ENCODE measurements around the gene SBF1.
"Not testable (repeated sequence)": the region's sequence is repeated elsewhere in the genome, so short reads cannot be mapped to it uniquely, and the experiment has no call there.

Gene SBF1, protein sequence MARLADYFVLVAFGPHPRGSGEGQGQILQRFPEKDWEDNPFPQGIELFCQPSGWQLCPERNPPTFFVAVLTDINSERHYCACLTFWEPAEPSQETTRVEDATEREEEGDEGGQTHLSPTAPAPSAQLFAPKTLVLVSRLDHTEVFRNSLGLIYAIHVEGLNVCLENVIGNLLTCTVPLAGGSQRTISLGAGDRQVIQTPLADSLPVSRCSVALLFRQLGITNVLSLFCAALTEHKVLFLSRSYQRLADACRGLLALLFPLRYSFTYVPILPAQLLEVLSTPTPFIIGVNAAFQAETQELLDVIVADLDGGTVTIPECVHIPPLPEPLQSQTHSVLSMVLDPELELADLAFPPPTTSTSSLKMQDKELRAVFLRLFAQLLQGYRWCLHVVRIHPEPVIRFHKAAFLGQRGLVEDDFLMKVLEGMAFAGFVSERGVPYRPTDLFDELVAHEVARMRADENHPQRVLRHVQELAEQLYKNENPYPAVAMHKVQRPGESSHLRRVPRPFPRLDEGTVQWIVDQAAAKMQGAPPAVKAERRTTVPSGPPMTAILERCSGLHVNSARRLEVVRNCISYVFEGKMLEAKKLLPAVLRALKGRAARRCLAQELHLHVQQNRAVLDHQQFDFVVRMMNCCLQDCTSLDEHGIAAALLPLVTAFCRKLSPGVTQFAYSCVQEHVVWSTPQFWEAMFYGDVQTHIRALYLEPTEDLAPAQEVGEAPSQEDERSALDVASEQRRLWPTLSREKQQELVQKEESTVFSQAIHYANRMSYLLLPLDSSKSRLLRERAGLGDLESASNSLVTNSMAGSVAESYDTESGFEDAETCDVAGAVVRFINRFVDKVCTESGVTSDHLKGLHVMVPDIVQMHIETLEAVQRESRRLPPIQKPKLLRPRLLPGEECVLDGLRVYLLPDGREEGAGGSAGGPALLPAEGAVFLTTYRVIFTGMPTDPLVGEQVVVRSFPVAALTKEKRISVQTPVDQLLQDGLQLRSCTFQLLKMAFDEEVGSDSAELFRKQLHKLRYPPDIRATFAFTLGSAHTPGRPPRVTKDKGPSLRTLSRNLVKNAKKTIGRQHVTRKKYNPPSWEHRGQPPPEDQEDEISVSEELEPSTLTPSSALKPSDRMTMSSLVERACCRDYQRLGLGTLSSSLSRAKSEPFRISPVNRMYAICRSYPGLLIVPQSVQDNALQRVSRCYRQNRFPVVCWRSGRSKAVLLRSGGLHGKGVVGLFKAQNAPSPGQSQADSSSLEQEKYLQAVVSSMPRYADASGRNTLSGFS (N-terminal part only)

DNA sequence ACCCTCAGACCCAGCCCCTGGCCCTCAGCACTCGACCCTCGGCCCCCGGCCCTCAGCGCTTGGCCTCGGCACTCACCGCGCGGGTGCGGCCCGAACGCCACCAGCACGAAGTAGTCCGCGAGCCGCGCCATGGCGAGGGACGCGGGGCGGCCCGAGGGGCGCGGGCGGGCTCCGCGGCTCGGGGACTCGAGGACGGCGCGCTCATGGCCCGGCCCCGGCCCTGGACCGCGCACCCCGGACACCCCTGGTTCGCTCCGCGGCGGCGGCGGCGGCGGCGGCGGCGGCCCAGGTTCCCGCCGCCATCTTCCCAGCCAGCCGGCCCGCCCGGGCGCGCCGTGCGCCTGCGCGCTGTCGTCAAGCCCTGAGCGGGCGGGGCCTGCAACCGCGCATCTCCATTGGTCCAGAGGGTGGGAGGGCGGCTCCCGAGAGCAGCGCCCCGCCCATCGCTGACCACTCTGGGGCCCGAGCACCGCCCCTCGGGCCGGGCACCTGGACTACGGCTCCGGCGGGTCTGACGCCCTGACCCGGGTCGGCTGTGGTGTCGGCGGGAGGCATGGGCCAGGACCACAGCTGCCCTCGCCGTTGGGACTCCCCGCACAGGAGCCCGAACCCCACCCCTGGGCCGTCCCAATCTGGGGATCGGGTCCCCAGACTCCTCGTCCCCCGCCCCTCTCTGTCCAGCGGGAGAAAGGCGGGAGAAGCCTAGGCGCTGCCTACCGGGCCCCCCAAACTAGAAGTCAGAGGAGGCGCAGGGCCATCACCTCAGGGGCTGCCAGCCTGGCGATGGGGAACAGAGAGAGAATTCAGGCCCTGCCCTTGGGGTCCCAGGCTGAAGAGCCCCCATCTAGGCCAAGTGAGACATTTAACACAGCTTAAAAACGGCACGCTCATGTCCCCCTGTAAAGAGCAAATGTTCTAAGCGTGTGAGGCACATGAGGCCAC is at the start of gene SBF1:
TSS of gene SBF1 (minus strand) at position 326 of the 942 bp plus-strand sequence. CDS start at position 131, 195 bp downstream.
- peak; percentile 79 for DNase-seq (ENCODE audit: low read depth)

DNA sequence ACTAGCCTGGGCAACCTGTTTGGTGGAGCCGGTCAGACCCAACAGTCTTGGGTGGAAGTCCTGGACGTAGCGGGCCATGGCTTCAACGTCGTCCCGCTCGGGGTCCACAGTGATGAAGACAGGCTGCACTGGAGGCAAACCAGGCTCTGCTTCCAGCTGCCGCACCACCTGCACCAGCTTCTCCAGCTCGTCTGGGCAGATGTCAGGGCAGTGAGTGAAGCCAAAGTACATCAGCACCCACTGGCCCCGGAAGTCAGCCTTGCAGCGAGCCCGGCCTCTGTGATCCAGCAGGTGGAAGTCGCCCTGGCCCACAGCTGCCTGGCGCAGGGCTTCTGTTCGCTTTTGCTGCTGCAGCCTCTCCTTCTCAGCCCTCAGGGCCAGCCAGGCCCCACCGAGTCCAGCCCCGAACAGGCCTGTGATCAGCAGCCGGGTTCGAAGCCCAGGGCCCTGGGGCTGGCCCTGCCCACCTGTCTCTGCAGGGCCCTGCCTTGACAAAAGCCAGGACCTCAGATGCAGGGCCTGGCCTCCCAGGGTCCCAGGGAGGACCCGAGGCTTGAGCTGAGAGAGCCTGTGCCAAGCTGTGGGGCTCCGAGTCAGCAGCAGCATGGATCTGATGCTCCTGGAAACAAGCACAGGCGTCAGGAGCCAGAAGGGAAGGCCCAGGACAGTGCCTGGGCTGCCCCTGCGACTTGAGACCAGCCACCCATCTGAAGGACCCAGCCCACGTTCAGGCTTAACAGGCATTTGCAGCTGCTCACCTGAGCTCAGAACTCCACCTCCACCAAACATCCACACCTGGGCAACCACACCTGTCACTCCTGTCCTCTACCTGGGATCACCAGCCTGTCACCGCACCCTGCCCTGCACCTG is 49.2 kb upstream of the SBF1 start:
- no peak for DNase-seq (ENCODE audit: low read depth)

DNA sequence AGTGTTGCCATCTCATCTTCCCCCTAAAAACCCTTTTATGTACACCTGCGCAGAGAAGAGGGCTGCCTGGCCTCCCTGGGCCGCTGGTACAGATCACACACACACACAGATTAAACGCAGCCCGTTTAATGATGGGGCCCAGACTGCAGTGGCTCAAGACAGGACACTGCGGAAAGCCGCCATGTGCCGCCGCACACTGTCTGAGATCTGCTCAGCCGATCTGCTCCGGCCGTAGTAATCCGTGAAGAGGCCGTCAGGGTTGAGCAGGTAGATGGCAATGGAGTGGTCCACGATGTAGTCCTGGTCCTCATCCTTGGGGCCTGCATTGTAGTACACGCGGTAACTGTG is 48.6 kb upstream of the SBF1 start:
- DNase-seq (ENCODE audit: low read depth) = no peak

DNA sequence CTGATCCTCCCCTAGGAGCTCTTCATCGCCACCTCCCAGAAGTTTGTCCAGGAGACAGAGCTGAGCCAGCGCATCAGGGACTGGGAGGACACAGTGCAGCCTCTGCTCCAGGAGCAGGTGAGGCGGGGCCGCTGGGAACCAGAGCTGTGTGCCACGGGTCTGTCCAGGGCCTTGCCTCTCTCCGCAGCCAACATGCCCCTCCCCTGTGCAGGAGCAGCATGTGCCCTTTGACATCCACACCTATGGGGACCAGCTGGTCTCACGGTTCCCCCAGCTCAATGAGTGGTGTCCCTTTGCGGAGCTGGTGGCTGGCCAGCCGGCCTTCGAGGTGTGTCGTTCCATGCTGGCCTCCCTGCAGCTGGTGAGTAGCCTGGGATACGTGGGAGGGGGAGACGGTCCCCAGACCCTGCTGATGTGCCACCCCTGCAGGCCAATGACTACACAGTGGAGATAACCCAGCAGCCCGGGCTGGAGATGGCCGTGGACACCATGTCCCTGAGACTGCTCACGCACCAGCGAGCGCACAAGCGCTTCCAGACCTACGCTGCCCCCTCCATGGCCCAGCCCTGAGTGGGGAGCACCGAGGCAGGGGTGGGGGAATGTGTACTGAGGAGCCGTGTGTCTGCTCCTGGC is 48.1 kb upstream of the SBF1 start:
- no peak for DNase-seq (ENCODE audit: low read depth)

DNA sequence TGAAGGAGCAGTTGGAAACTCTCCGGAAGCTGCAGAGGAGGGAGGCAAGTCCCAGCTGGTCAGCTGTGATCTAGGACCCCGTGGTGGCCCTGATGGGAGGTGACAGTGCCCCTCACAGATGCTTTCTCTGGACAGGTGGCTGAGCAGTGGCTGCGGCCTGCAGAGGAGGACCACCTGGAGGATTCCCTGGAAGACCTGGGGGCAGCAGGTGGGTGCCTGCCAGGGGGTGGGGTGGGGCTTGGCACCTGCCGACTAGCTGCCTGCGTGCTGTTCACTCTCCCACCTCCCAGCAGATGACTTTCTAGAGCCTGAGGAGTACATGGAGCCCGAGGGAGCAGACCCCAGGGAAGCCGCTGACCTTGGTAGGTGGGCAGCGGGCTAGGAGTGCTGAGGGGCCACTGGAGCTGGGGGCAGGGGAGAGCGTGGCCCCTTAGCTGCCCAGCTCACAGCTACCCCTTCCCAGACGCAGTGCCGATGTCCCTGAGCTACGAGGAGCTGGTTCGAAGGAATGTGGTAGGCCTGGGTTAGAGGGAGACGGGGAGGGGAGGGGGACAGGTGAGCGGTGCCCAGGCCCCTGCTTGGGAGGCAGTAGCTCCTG is 47.5 kb upstream of the SBF1 start:
- no peak for DNase-seq (ENCODE audit: low read depth)

DNA sequence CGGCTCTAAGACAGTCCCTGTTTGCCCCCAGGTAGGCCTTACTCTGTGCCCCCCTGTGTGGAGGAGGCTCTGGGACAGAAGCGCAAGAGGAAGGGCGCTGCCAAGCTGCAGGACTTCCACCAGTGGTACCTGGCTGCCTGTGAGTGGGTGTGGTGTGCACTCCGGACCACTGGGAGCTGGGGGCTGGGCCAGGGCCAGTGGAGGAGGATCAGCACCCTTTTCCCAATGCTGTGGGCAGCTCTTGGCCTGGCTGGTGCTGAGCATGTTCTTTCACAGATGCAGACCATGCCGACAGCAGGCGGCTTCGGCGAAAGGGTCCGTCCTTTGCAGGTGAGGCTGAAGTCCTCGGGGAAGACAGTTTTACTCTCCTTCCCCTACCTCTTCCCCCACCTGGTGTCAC is 46.9 kb upstream of the SBF1 start:
- no peak for DNase-seq (ENCODE audit: low read depth)

DNA sequence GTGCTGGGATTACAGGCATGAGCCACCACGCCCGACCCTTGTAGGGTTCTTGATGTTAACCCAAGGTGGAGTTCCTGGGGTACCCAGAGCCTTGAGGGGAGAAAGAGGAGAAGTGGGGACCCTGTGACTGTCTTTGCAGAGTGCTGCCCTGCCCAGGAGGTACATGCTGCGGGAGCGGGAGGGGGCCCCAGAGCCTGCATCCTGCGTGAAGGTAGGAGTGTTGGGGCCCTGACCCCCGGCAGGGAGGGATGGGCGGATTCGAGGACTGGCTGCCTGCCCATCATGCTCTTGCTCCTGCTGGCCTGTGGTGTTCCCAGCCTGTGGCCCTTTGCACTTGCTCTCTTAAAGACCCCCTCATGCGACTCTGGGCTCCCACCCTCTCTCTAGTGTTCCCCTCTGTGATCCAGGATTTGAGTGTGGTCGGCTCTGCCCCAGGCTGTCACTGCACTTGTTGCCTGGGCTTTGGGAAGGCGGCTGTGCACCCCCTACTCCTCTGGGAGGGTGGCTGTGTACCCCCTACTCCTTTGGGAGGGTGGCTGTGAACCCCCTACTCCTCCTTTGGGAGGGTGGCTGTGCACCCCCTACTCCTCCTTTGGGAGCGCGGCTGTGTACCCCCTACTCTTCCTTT is 46.1 kb upstream of the SBF1 start:
- DNase-seq (ENCODE audit: low read depth) = no peak

DNA sequence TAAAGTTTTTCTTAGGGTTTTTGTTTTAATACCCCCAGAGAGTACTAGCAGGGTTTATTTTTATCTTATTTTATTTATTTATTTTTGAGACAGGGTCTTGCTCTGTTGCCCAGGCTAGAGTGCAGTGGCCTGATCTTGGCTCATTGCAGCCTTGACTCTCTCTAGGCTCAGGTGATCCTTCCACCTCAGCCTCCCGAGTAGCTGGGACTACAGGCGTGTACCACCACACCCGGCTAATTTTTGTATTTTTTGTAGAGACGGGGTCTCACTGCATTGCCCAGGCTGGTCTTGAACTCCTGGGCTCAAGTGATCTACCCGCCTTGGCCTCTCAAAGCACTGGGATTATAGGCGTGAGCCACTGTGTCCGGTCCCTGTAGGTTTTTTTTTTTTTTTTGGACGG is 45.3 kb upstream of the SBF1 start:
- not testable (repeated sequence) for DNase-seq (ENCODE audit: low read depth)

DNA sequence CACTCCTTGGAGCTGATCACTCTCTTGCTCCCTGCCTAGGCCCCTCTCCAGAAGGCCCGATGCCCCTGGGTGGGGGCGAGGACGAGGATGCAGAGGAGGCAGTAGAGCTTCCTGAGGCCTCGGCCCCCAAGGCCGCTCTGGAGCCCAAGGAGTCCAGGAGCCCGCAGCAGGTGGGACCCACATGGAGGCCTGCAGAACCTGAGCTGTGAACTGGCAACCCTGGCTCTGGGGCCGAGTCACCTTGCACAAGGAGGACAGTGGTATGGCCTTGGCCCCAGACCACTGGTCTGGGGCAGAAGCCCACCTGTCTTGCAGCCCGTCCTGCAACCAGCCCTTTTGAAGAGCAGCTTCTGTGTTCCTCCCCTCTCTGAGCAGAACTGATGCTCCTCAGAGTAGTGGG is 44.3 kb upstream of the SBF1 start:
- no peak for DNase-seq (ENCODE audit: low read depth)

DNA sequence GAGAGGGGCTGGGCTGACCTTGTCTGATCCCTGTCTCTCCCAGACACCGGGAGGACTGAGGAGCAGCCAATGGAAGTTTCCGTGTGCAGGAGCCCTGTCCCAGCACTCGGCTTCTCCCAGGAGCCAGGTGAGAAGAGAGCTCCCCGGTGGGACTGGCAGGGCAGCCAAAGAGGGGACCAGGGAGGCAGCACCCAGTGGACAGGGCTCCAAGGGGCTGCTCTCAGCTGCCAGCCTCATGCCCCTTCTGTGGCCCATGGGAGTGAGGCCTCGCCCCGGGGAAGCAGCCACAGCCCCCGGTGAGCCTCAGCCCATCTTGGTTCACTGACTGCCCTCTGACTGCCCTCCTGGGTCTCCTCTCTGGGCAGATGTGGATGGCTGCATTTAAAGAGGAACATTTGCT is 43.8 kb upstream of the SBF1 start:
- DNase-seq (ENCODE audit: low read depth) = no peak

DNA sequence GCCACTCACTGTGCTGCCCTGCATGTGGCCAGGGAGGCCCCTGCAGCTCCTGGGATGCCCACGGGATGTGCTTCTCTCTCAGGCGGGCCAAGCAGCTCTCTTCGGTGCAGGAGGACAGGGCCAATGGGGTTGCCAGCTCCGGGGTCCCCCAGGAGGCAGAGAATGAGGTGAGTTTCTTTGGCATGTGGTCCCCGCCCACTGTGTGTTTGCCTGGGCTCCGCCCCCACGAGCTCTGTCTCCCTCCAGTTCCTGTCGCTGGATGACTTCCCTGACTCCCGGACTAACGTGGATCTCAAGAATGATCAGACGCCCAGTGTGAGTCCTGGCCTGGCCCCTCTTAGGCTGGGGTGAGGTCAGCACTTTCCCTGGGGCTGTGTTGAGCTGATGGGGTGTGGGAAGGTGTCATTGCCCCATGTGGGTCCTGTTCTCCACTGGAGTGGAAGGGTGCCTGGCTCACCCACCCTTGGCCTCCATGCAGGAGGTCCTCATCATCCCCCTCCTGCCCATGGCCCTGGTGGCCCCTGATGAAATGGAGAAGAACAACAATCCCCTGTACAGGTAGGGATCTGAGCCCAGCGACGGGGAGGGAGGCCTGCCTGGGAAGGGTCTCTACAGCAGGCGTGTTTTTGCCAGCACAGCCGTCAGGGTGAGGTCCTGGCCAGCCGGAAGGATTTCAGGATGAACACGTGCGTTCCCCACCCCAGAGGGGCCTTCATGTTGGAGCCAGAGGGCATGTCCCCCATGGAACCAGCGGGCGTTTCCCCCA is 42.8 kb upstream of the SBF1 start:
- DNase-seq (ENCODE audit: low read depth) = no peak

DNA sequence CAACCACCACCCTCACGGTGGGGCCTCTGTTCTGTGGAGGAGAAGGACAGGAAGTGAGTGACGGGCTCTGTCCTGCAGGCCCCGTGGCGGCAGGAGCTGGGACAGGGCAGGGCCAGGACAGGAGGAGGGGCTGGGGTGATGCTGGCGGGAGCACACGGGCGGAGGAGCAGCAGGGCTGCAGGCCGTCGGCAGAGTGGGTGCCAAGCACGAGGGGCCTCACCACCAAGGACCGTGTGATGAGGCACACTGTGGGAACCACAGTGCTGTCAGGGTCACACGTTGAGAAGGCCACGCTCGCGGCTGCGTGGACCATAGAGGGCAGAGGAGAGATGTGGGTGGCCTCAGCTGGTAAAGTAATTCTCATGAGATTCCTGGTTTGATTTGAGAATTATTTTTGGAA is 42.1 kb upstream of the SBF1 start:
- DNase-seq (ENCODE audit: low read depth) = no peak

DNA sequence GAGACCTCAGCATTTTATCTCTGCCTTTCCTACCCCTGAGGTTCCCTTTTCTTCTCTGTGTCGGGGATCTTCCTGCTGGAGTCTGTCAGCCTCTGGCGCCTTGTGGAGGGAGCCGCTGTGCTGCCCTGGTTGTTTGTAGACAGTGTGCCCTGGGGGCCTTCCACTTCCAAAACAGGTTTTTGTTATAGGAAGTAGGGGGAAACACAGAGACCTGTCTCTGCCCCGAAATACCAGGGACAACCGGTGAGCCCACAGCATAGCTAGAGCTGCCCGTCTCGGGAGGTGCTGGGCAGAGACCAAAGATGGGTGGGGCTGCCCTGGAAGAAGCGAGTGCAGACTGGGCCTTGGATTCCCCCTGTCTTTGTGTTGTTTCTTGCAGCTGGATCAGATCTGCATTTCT is 41.2 kb upstream of the SBF1 start:
- DNase-seq (ENCODE audit: low read depth) = no peak

DNA sequence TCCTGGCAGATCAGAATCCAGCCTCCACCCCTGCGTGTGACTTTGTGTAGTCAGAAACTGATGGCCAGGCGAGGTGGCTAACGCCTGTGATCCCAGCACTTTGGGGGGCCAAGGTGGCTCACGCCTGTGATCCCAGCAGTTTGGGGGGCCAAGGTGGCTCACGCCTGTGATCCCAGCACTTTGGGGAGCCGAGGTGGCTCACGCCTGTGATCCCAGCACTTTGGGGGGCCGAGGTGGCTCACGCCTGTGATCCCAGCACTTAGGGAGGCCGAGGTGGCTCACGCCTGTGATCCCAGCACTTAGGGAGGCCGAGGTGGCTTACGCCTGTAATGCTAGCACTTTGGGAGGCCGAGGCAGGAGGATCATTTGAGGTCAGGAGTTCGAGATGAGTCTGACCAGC is 38.3 kb upstream of the SBF1 start:
- DNase-seq (ENCODE audit: low read depth) = no peak

DNA sequence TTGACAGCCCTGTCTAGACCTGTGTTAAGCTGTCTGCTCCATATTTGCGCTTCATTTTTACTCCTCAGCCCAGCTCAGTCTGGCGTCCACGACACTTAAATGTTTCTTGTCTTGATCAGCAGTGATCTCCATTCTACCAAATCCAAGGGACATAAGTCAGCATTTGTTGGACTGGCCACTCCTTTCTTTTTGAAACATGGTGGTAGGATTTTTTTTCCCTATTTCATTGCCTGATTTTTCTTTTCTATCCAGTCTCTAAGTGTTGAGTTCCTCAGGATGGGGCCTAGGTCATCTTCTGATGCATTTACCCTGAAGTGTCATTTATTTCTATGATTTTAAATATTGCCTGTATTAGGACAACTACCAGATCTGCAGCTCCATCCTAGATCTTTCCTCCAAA is 34.1 kb upstream of the SBF1 start:
- DNase-seq (ENCODE audit: low read depth) = no peak

DNA sequence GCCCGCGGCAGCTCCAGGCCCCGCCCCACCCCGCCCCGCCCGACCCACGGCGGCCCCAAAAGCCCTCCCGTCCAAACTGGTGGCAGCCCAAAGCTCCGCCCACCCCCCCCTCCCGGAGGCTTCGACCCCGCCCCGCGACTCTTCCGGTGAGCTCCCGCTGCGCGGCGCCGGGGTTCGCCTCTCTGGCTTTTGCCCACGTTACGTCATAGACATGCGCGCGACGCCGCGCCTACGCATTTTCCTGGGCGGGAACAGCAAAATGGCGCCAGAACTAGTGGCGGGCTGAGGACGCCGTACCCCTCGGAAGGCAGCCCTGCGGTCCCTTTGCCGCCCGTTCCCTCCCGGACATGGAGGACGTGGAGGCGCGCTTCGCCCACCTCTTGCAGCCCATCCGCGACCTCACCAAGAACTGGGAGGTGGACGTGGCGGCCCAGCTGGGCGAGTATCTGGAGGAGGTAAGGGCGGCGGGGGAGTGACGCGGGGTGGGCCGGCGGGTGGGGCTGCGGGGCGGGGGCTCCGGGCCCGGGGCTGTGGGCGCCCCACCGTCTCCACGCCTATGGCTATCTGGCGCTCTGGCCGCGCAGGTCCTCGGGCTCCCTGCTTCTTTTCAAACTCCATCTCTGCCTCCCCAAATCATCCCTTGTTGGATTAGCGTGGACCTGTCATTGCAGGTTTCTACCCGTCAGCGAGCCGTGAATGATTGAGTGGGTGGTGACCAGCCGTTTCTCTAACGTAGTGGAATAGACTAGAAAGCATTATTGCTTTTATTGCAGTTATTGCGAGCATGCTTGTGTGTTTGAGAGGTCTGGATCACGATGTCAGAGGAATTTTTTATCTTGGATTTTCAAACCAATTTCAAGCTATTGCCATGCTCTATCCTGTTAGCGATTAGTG is 33.4 kb upstream of the SBF1 start, which contains the start of gene NCAPH2:
TSS of gene NCAPH2 (plus strand) at position 234 of the 894 bp plus-strand sequence. CDS start at position 348, 114 bp downstream.
- DNase-seq (ENCODE audit: low read depth) = peak; percentile 99

DNA sequence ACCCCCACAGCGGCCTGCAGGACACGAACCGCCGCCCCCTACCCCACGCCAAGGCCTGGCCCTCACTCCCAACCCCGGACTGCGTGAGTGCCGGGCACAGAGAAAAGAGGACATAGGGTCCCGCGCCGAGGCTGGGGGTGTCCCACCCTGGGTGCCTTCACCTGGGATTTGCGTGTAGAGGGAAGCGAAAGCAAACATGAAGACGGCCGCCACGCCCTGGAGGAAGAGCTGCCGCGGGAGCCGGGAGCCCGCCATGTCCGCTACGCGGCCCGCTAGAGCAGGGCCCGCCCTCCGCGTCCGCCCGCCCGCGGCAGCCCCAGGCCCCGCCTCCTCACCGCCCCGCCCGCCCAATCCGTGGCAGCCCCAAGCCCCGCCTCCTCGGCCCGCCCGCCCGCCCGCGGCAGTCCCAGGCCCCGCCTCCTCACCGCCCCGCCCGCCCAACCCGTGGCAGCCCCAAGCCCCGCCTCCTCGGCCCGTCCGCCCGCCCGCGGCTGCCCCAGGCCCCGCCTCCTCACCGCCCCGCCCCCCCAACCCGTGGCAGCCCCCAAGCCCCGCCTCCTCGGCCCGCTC is 32.7 kb upstream of the SBF1 start, which contains the start of gene LMF2:
TSS of gene LMF2 (minus strand) at position 282 of the 570 bp plus-strand sequence. CDS start at position 255, 27 bp downstream.
- DNase-seq (ENCODE audit: low read depth) = peak; percentile 86
